Measurements from ENCODE around the gene CRAT.
"Not testable (repeated sequence)": the region's sequence is repeated elsewhere in the genome, so short reads cannot be mapped to it uniquely, and the experiment has no call there.

Gene CRAT

GRCh38 chr9:129138144-129138462 lies 27.5 kb upstream of the CRAT start:
- DNase-seq = no peak

GRCh38 chr9:129137292-129138143 lies 26.9 kb upstream of the CRAT start:
- no peak for DNase-seq

- DNase-seq = no peak
These were observed 25.9 kb upstream of the CRAT start for GRCh38 chr9:129136446-129137035.

GRCh38 chr9:129135476-129135875 lies 24.9 kb upstream of the CRAT start:
- no peak for DNase-seq

GRCh38 chr9:129133082-129133481 lies 22.5 kb upstream of the CRAT start:
- no peak for DNase-seq

- DNase-seq = no peak
These were observed 20.9 kb upstream of the CRAT start for GRCh38 chr9:129131300-129132145.

- DNase-seq = no peak
These were observed 20.2 kb upstream of the CRAT start for GRCh38 chr9:129130791-129131190.

GRCh38 chr9:129130271-129130670 lies 19.7 kb upstream of the CRAT start:
- not testable (repeated sequence) for DNase-seq

- DNase-seq = no peak
These were observed 18.1 kb upstream of the CRAT start for GRCh38 chr9:129128689-129129088.

GRCh38 chr9:129126749-129127618 lies 16.4 kb upstream of the CRAT start:
- DNase-seq = no peak

GRCh38 chr9:129125478-129125877 lies 14.9 kb upstream of the CRAT start:
- DNase-seq = no peak

GRCh38 chr9:129124506-129125069 lies 14.0 kb upstream of the CRAT start:
- no peak for DNase-seq

- not testable (repeated sequence) for DNase-seq
These were observed 12.4 kb upstream of the CRAT start for GRCh38 chr9:129122976-129123375.

GRCh38 chr9:129122133-129122532 lies 11.5 kb upstream of the CRAT start:
- no peak for DNase-seq

GRCh38 chr9:129121483-129121882 lies 10.9 kb upstream of the CRAT start:
- no peak for DNase-seq

- no peak for DNase-seq
These were observed 8.2 kb upstream of the CRAT start for GRCh38 chr9:129118799-129119198.

GRCh38 chr9:129113645-129114304 lies 3.2 kb upstream of the CRAT start:
- no peak for DNase-seq

- not testable (repeated sequence) for DNase-seq
These were observed 1.9 kb upstream of the CRAT start for GRCh38 chr9:129112526-129112925.

- DNase-seq = no peak
These were observed 1.0 kb upstream of the CRAT start for GRCh38 chr9:129111528-129112151.

GRCh38 chr9:129109952-129110739 lies 447 bp downstream of the CRAT start:
- no peak for DNase-seq

- DNase-seq = no peak
These were observed 1.1 kb downstream of the CRAT start for GRCh38 chr9:129109537-129109903.

All from NCI-H446 treated with DMSO at 0.1 percent for 48 hours (cell line).